Spleen (tissue), 11 donors: Measurements from ENCODE around the gene SLC26A9. TPM values are rescaled to one million over a fixed set of nuclear protein-coding genes. Genes with fewer than 3 reads are reported as not detected.

Experiments
- DNase-seq: peaks from one replicate; pipeline ENCODE4 v3.0.0-alpha.2; 2020
- H3K27ac ChIP-seq, 8 donors: fragments of 200-600 bp; sonication (generic) in 7 of 8; 1 replicate in 4 of 8; 2 replicates in 4 of 8; pipeline versions ENCODE4 v1.5.0 to v1.8.0; 2016 to 2021; ENCODE audit warnings: inconsistent platforms in 4 of 8, mild to moderate bottlenecking in 4 of 8, moderate library complexity in 1 of 8
- H3K27me3 ChIP-seq, 7 donors: fragments of 200-600 bp; sonication (generic) in 6 of 7; replicated peaks in 1 of 7; 1 replicate in 4 of 7; 2 replicates in 3 of 7; pipeline versions ENCODE4 v1.5.0 to v1.8.0; 2016 to 2021; ENCODE audit warnings: inconsistent platforms in 3 of 7, mild to moderate bottlenecking in 1 of 7
- H3K36me3 ChIP-seq, 6 donors: fragments of 200-600 bp; sonication (generic) in 5 of 6; 1 replicate in 4 of 6; 2 replicates in 2 of 6; pipeline versions ENCODE4 v1.5.0 to v1.8.0; 2016 to 2021; ENCODE audit warnings: inconsistent platforms in 2 of 6
- H3K4me1 ChIP-seq, 6 donors: fragments of 200-600 bp; sonication (generic) in 5 of 6; 1 replicate in 3 of 6; 2 replicates in 3 of 6; pipeline versions ENCODE4 v1.5.0 to v1.8.0; 2016 to 2021; ENCODE audit warnings: inconsistent platforms in 3 of 6
- H3K4me3 ChIP-seq, 8 donors: fragments of 200-600 bp; sonication (generic) in 7 of 8; 1 replicate in 4 of 8; 2 replicates in 4 of 8; pipeline versions ENCODE4 v1.5.0 to v1.8.0; 2016 to 2021; ENCODE audit warnings: inconsistent platforms in 4 of 8, mild to moderate bottlenecking in 4 of 8, moderate library complexity in 2 of 8
- H3K9me3 ChIP-seq, 8 donors: fragments of 200-600 bp; sonication (generic) in 7 of 8; 1 replicate in 4 of 8; 2 replicates in 4 of 8; pipeline versions ENCODE4 v1.5.0 to v1.8.0; 2016 to 2021; ENCODE audit warnings: inconsistent platforms in 4 of 8
- CTCF ChIP-seq, 11 experiments: fragments of 200-600 bp in 7 of 11; fragments of 450-650 bp in 4 of 11; sonication (generic) in 4 of 11; IDR thresholded peaks in 8 of 11; conservative IDR thresholded peaks in 3 of 11; 1 replicate in 7 of 11; 2 replicates in 4 of 11; pipeline versions ENCODE4 v1.4.0 to v1.8.0; 2016 to 2021; ENCODE audit warnings: antibody characterized with exemption in 11 of 11, inconsistent platforms in 4 of 11, mild to moderate bottlenecking in 1 of 11
- POLR2A ChIP-seq, 3 donors: fragments of 450-650 bp; IDR thresholded peaks; one replicate each; pipeline ENCODE4 v1.5.1; 2017; ENCODE audit warnings: antibody characterized with exemption in 3 of 3, mild to moderate bottlenecking in 1 of 3
- POLR2AphosphoS5 ChIP-seq, 3 donors: sonication (generic); formaldehyde crosslinking; IDR thresholded peaks; one replicate each; pipeline ENCODE4 v1.5.1; 2017; ENCODE audit warnings: antibody characterized with exemption in 3 of 3
- WGBS, 5 donors: extraction: QIAGEN DNeasy Blood & Tissue Kit in 3 of 5; methylation state at CpG; one replicate each; pipeline versions ENCODE4 v1.1.5 to v1.1.7; 2013 to 2018; 5-methylcytosine and 5-hydroxymethylcytosine counted together
- intact Hi-C: fragments of 100-400 bp; cut with DNase I; formaldehyde crosslinking; loops from one replicate; pipeline ENCODE4 v1.15.0; 2023; ENCODE audit warnings: low total_unique reads
- polyA plus RNA-seq, 3 donors: library from polyadenylated mRNA; stranded (reverse); fragments of 200-250 nt; gene quantifications; one replicate each; pipeline ENCODE4 v1.2.1, GENCODE V29; 2013
- total RNA-seq, 7 donors: library from RNA; depleted of rRNA in 3 of 7; stranded (reverse); fragments of >200 nt in 3 of 7; fragmentation: NEBNext Ultra II Directional in 4 of 7; extraction: Animal tissue kit (Norgen Biotek cat#: 25700) in 4 of 7; gene quantifications; one replicate each; pipeline versions ENCODE4 v1.1.0 to v1.2.1, GENCODE V29; 2016 to 2021
- donor health status: healthy with polysubstance abuse.
- donor health status: DM: no; HTN: no; CAD: no; lungs with moderate emphysema.
- donor health status: DM: no; HTN: no; CAD: no.
- donor health status: Bipolar disorder and iron deficiency.
- donor health status: healthy.
- donor health status: DM: no; HTN: no; CAD: no.
- donor health status: DM: yes; HTN: yes; CAD: no.

Gene SLC26A9
- total and polyA plus RNA-seq, 10 donors, result 0.02 to 0.03 TPM; not detected in 8

- 76 to 93% (median 88%) methylated on average over 1 of the region's 1 CpG for WGBS, 5 donors
- TF ChIP-seq POLR2AphosphoS5 (IDR thresholded peaks at IDR 0.05) (no peak), CTCF (IDR thresholded peaks at IDR 0.05 in 8 of 11, conservative IDR thresholded peaks at IDR 0.05 in 3 of 11) (no peak), POLR2A (IDR thresholded peaks at IDR 0.05) (no peak)
- no peak overlapping the region for H3K27ac ChIP-seq
These were observed 12.2 kb upstream of the SLC26A9 start for GRCh38 chr1:205955499-205955898.

GRCh38 chr1:205954819-205955404, 11.7 kb upstream of the SLC26A9 start:
- Histone ChIP-seq H3K4me3 (no peak overlapping the region), H3K27ac (no peak overlapping the region), H3K36me3 (no peaks in the 10 kb centered on the region), H3K4me1 (no peaks in the 10 kb centered on the region), H3K27me3 (peaks cover 0 to 8% (median 0%) of the 10 kb centered on the region in 7 donors), H3K9me3 (no peaks in the 10 kb centered on the region)
- 85 to 91% (median 89%) methylated on average over 11 of the region's 11 CpGs for WGBS, 5 donors
- DNase-seq, result no peak
- intact Hi-C loops, result no loop called here
- TF ChIP-seq POLR2AphosphoS5 (IDR thresholded peaks at IDR 0.05) (no peak), CTCF (IDR thresholded peaks at IDR 0.05 in 8 of 11, conservative IDR thresholded peaks at IDR 0.05 in 3 of 11) (no peak), POLR2A (IDR thresholded peaks at IDR 0.05) (no peak)

More at GRCh38 chr1:205955499-205955898, 12.2 kb upstream of the SLC26A9 start:
- no peak for DNase-seq
- Histone ChIP-seq H3K4me3 (no peak overlapping the region), H3K4me1 (no peaks in the 10 kb centered on the region), H3K36me3 (no peaks in the 10 kb centered on the region), H3K27me3 (peaks cover 0 to 8% (median 0%) of the 10 kb centered on the region in 7 donors), H3K9me3 (no peaks in the 10 kb centered on the region)
- intact Hi-C loops, result no loop called here

GRCh38 chr1:205951746-205952145, 8.5 kb upstream of the SLC26A9 start:
- Histone ChIP-seq H3K36me3 (no peaks in the 10 kb centered on the region), H3K27me3 (no peaks in the 10 kb centered on the region), H3K9me3 (no peaks in the 10 kb centered on the region), H3K4me3 (no peak overlapping the region), H3K27ac (no peak overlapping the region), H3K4me1 (no peaks in the 10 kb centered on the region)
- intact Hi-C loops, result no loop called here
- TF ChIP-seq POLR2AphosphoS5 (IDR thresholded peaks at IDR 0.05) (no peak), POLR2A (IDR thresholded peaks at IDR 0.05) (no peak), CTCF (IDR thresholded peaks at IDR 0.05 in 8 of 11, conservative IDR thresholded peaks at IDR 0.05 in 3 of 11) (no peak)
- 50 to 77% (median 68%) methylated on average over 1 of the region's 1 CpG for WGBS, 5 donors
- no peak for DNase-seq

- Histone ChIP-seq H3K27ac (no peak overlapping the region), H3K4me1 (no peaks in the 10 kb centered on the region), H3K4me3 (no peak overlapping the region), H3K27me3 (no peaks in the 10 kb centered on the region), H3K9me3 (no peaks in the 10 kb centered on the region), H3K36me3 (no peaks in the 10 kb centered on the region)
- WGBS, 5 donors, result 63 to 86% (median 82%) methylated on average over 6 to 7 of the region's 7 CpGs
- intact Hi-C loops, result no loop called here
- TF ChIP-seq CTCF (IDR thresholded peaks at IDR 0.05 in 8 of 11, conservative IDR thresholded peaks at IDR 0.05 in 3 of 11) (no peak), POLR2A (IDR thresholded peaks at IDR 0.05) (no peak), POLR2AphosphoS5 (IDR thresholded peaks at IDR 0.05) (no peak)
- DNase-seq, result no peak
These were observed 7.7 kb upstream of the SLC26A9 start for GRCh38 chr1:205950826-205951549.
